GM12874 (cell line): ENCODE data around the gene LMNTD1.

Source experiments
- CTCF ChIP-seq: IDR thresholded peaks from 2 replicates; pipeline ENCODE4 v1.5.1; 2011; ENCODE audit warnings: low read depth, mild to moderate bottlenecking, control low read depth, low read length, moderate library complexity; ENCODE audit not compliant: insufficient read depth

The LMNTD1 gene

GRCh38 chr12:25491396-25492325 lies 61.4 kb downstream of the LMNTD1 start:
- TF ChIP-seq CTCF, result no peak

GRCh38 chr12:25482625-25483024 lies 70.5 kb downstream of the LMNTD1 start:
- TF ChIP-seq CTCF, result no peak

- TF ChIP-seq CTCF, result no peak
These were observed 72.9 kb downstream of the LMNTD1 start for GRCh38 chr12:25480145-25480544.

- TF ChIP-seq CTCF, result no peak
These were observed 75.9 kb downstream of the LMNTD1 start for GRCh38 chr12:25477217-25477616.

GRCh38 chr12:25472453-25472852 lies 80.6 kb downstream of the LMNTD1 start:
- TF ChIP-seq CTCF, result no peak

- no peak for TF ChIP-seq CTCF
These were observed 83.2 kb downstream of the LMNTD1 start for GRCh38 chr12:25469861-25470260.

GRCh38 chr12:25469368-25469767 lies 83.7 kb downstream of the LMNTD1 start:
- TF ChIP-seq CTCF, result no peak
